ENCODE data around the gene CTDP1. TPM values are rescaled to one million over a fixed set of nuclear protein-coding genes. Genes with fewer than 3 reads are reported as not detected.
"Not testable (repeated sequence)": the region's sequence is repeated elsewhere in the genome, so short reads cannot be mapped to it uniquely, and the experiment has no call there.

The CTDP1 gene
- total RNA-seq, 1 donor from 2014 or later: 9.4 TPM

DNA sequence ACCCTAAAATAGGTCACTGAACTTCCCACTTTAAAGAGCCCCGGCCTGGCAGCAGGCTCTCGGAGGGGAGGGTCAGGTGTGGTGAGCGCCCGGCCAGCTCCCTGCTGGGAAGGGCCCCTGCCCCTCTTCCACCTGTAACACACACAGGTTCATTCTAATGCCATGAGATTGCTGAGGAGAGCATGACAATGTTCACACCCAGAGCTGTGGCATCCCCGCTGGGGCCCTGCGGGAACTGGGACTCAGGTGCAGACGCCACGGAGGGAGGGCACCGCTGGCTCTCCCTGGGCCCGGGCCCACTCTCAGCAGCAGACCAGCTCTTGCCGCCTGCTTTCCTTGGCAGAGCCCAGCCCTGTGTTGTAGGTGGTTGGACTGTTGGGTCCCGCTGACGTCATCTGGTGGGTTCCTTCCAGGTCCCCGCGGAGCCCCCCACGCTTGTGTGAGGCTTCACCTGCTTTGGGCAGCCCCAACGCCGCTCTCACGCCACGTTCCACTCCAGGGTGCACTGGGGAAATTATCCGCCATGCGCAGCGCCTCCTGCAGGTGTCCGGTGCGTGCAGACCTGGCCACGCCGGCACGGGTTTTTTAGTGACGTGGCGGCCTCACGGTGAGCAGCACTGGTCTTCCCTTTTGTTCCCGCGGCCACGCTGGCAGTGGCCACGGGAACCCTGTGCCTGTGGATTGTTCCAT is 67.7 kb downstream of the CTDP1 start:
- Histone ChIP-seq H3K4me3 (ENCODE audit: low read length in 3 of 3) (no peak overlapping the region), H3K4me1 (ENCODE audit: control insufficient read depth in 3 of 3, insufficient read depth in 3 of 3, low read length in 3 of 3) (no peaks in the 10 kb centered on the region), H3K9ac (ENCODE audit: low read depth in 1 of 3, low read length in 3 of 3) (no peak overlapping the region), H3K27ac (ENCODE audit: low read depth, low read length) (no peak overlapping the region), H3K9me3 (ENCODE audit: control insufficient read depth in 3 of 3, low read length in 3 of 3) (no peaks in the 10 kb centered on the region), H3K27me3 (ENCODE audit: control insufficient read depth in 3 of 3, insufficient read depth in 3 of 3, low read length in 3 of 3) (no peaks in the 10 kb centered on the region), H3K36me3 (ENCODE audit: control insufficient read depth in 3 of 3, insufficient read depth in 3 of 3, low read length in 3 of 3) (peaks cover 9 to 19% (median 10%) of the 10 kb centered on the region in 3 donors)

DNA sequence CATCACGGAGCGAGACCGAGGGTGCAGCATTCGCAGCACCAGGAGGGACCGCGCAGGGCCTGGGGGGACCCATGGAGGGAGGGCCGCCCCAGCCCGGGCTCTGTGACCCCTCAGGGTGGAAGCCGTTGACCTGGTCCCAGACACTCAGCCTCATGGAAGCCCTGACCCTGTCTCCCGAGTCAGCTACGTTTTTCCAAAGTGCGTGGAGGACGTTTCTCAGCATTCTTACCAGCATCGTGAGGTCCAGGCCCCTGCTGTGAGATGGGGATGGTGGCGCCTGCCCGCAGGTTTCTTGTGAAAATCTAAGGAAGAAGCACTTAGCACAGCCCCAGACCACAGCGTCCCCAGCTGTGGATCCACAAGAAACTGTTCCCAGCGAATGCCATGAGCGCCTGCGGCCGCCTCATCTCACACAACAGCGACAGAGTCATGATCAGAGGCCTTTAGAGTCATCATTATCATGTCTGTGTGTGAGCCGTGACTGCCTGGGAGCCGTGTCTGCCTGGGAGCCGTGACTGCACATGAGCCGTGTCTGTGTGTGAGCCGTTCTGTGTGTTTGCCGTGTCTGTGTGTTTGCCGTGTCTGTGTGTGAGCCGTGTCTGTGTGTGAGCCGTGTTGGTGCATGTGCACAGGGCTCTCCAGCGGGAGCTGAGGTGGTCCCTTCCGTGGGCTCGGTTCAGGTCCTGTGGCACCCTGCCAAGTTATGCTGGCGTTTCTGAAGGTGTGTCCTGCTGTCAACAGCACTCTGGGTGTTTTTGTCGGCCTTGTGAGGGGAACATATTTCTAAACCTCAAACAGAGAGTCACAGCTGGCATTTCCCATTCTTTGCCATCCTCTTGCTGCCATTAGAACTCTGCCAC is 68.9 kb downstream of the CTDP1 start:
- Histone ChIP-seq H3K9me3 (ENCODE audit: control insufficient read depth in 3 of 3, low read length in 3 of 3) (no peaks in the 10 kb centered on the region), H3K9ac (ENCODE audit: low read depth in 1 of 3, low read length in 3 of 3) (no peak overlapping the region), H3K27ac (ENCODE audit: low read depth, low read length) (no peak overlapping the region), H3K36me3 (ENCODE audit: control insufficient read depth in 3 of 3, insufficient read depth in 3 of 3, low read length in 3 of 3) (peaks cover 8 to 23% (median 9%) of the 10 kb centered on the region in 3 donors), H3K4me1 (ENCODE audit: control insufficient read depth in 3 of 3, insufficient read depth in 3 of 3, low read length in 3 of 3) (no peaks in the 10 kb centered on the region), H3K27me3 (ENCODE audit: control insufficient read depth in 3 of 3, insufficient read depth in 3 of 3, low read length in 3 of 3) (no peaks in the 10 kb centered on the region), H3K4me3 (ENCODE audit: low read length in 3 of 3) (no peak overlapping the region)

DNA sequence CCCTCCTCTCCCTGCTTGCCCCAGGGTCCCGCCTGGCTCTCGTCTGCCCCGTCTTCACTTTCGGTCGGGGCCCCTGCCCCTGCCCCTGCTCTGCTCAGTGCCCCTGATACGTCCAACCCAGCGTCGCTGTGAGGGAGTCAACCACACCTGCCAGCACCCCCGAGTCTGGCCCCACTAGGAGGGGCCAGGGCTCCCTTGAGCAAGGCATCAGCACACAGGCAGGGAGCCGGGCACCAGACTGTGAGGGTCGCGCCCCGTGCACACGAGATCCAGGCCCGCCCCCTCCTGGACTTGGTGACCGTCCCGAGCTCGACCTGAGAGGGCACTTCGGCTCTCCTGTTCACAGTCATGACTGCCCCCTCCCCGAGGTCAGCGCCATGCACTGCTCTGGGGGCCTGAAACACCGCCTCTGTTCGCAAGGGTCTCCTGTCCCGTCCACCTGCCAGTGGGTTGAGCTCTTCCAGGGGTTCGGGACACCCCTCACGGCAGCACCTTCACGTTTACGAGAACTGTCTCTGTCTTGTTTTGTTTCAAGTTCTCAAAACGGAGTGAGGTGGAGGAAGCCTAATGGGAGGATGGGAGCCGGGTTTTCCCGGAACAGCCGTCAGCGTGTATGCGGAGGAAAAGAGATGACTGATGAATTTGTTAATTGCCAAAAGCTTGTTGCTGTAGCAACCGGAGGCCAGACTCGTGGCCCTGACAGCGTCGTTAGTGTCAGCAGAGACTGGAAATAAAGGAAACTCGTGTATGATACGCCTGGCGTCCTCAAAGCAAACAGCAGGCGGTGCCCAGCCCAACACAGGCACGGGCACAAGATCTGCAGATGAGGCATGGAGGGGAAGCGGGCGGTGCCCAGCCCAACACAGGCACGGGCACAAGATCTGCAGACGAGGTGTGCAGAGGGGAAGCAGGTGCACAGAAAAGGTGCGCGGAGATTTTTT is 69.9 kb downstream of the CTDP1 start:
- Histone ChIP-seq H3K9me3 (ENCODE audit: control insufficient read depth in 3 of 3, low read length in 3 of 3) (no peaks in the 10 kb centered on the region), H3K36me3 (ENCODE audit: control insufficient read depth in 3 of 3, insufficient read depth in 3 of 3, low read length in 3 of 3) (peaks cover 18 to 27% (median 19%) of the 10 kb centered on the region in 3 donors), H3K27me3 (ENCODE audit: control insufficient read depth in 3 of 3, insufficient read depth in 3 of 3, low read length in 3 of 3) (no peaks in the 10 kb centered on the region), H3K27ac (ENCODE audit: low read depth, low read length) (no peak overlapping the region), H3K4me1 (ENCODE audit: control insufficient read depth in 3 of 3, insufficient read depth in 3 of 3, low read length in 3 of 3) (no peaks in the 10 kb centered on the region), H3K9ac (ENCODE audit: low read depth in 1 of 3, low read length in 3 of 3) (no peak overlapping the region), H3K4me3 (ENCODE audit: low read length in 3 of 3) (no peak overlapping the region)

DNA sequence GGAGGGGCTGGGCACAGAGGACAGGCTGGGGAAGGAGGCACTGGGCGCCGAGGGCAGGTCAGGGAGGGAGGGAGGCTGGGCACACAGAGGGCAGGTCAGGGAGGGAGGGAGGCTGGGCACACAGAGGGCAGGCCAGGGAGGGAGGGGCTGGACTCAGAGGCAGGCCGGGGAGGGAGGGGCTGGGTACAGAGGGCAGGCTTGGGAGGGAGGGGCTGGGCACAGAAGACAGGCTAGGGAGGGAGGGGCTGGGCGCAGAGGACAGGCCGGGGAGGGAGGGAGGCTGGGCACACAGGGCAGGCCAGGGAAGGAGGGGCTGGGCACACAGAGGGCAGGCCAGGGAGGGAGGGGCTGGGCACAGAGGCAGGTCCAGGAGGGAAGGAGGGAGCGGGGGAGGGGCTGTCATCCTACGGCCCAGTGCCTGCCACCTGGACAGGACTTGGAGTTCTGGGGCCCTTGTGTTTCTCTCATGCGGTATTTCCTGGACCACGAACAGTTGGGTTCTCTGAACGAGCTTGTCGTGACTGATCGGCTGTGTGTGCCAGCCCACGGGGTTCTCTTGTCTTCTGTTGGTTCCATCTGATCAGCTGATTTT is 71.5 kb downstream of the CTDP1 start:
- H3K36me3 ChIP-seq (ENCODE audit: control insufficient read depth in 3 of 3, insufficient read depth in 3 of 3, low read length in 3 of 3): peaks cover 24 to 35% (median 29%) of the 10 kb centered on the region in 3 donors
- no peak overlapping the region for H3K4me3 ChIP-seq (ENCODE audit: low read length in 3 of 3)
- no peaks in the 10 kb centered on the region for H3K27me3 ChIP-seq (ENCODE audit: control insufficient read depth in 3 of 3, insufficient read depth in 3 of 3, low read length in 3 of 3)
- H3K9me3 ChIP-seq (ENCODE audit: control insufficient read depth in 3 of 3, low read length in 3 of 3): no peaks in the 10 kb centered on the region
- no peak overlapping the region for H3K9ac ChIP-seq (ENCODE audit: low read depth in 1 of 3, low read length in 3 of 3)
- no peaks in the 10 kb centered on the region for H3K4me1 ChIP-seq (ENCODE audit: control insufficient read depth in 3 of 3, insufficient read depth in 3 of 3, low read length in 3 of 3)
- H3K27ac ChIP-seq (ENCODE audit: low read depth, low read length): no peak overlapping the region

DNA sequence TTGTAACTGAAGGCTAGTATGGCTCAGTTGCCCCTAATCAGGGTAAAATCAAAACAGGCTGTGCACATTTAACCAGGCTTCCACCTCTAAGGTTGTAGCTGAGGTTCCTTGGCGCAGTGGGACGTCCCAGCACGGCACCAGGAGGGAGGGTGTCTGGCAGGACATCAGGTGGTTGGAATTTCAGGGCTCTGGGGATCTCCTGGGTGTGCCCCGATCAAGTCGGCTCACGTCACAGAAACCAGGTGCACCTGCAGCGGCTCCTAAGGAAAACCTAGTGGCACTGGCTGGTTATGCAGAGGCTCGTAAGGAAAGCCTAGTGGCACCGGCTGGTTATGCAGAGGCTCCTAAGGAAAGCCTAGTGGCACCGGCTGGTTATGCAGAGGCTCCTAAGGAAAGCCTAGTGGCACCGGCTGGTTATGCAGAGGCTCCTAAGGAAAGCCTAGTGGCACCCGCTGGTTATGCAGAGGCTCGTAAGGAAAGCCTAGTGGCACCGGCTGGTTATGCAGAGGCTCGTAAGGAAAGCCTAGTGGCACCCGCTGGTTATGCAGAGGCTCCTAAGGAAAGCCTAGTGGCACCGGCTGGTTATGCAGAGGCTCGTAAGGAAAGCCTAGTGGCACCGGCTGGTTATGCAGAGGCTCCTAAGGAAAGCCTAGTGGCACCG is 72.4 kb downstream of the CTDP1 start:
- H3K9ac ChIP-seq (ENCODE audit: low read depth in 1 of 3, low read length in 3 of 3); H3K9me3 ChIP-seq (ENCODE audit: control insufficient read depth in 3 of 3, low read length in 3 of 3); H3K27me3 ChIP-seq (ENCODE audit: control insufficient read depth in 3 of 3, insufficient read depth in 3 of 3, low read length in 3 of 3); H3K27ac ChIP-seq (ENCODE audit: low read depth, low read length); H3K4me1 ChIP-seq (ENCODE audit: control insufficient read depth in 3 of 3, insufficient read depth in 3 of 3, low read length in 3 of 3); H3K4me3 ChIP-seq (ENCODE audit: low read length in 3 of 3): not testable (repeated sequence)
- peaks cover 20 to 31% (median 29%) of the 10 kb centered on the region in 3 donors for H3K36me3 ChIP-seq (ENCODE audit: control insufficient read depth in 3 of 3, insufficient read depth in 3 of 3, low read length in 3 of 3)

DNA sequence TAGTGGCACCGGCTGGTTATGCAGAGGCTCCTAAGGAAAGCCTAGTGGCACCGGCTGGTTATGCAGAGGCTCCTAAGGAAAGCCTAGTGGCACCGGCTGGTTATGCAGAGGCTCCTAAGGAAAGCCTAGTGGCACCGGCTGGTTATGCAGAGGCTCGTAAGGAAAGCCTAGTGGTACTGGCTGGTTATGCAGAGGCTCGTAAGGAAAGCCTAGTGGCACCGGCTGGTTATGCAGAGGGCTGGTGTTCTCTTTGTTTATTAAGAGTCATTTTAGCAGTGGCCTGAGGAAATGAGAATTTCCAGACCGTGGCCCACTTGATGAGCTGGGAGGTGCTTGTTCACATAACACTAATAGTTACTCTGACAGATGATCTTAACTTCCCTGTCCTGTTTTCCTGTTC is 73.3 kb downstream of the CTDP1 start:
- not testable (repeated sequence) for H3K9ac ChIP-seq (ENCODE audit: low read depth in 1 of 3, low read length in 3 of 3); H3K4me1 ChIP-seq (ENCODE audit: control insufficient read depth in 3 of 3, insufficient read depth in 3 of 3, low read length in 3 of 3); H3K27ac ChIP-seq (ENCODE audit: low read depth, low read length); H3K4me3 ChIP-seq (ENCODE audit: low read length in 3 of 3); H3K9me3 ChIP-seq (ENCODE audit: control insufficient read depth in 3 of 3, low read length in 3 of 3); H3K27me3 ChIP-seq (ENCODE audit: control insufficient read depth in 3 of 3, insufficient read depth in 3 of 3, low read length in 3 of 3)
- peaks cover 20 to 27% (median 25%) of the 10 kb centered on the region in 3 donors for H3K36me3 ChIP-seq (ENCODE audit: control insufficient read depth in 3 of 3, insufficient read depth in 3 of 3, low read length in 3 of 3)

DNA sequence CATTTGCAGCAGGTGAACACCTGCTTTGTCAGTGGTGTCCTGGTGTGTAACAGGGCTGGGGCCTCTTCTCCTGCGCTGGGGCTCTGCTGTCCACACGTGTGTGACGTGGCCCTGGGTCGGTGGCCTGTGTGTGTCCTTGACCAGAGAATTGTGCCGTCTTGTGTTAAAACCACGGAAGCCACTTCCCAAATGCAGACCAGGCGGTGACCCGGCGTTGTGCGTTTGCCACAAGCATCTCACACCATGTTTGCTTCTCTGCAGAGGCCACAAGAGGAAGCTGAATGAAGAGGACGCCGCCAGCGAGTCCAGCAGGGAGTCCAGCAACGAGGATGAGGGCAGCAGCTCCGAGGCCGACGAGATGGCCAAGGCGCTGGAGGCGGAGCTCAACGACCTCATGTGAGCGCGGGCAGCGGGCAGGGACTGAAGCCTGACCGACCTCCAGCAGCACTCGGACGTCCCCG is 73.8 kb downstream of the CTDP1 start:
- no peaks in the 10 kb centered on the region for H3K9me3 ChIP-seq (ENCODE audit: control insufficient read depth in 3 of 3, low read length in 3 of 3)
- H3K27me3 ChIP-seq (ENCODE audit: control insufficient read depth in 3 of 3, insufficient read depth in 3 of 3, low read length in 3 of 3): no peaks in the 10 kb centered on the region
- no peak overlapping the region for H3K9ac ChIP-seq (ENCODE audit: low read depth in 1 of 3, low read length in 3 of 3)
- H3K4me1 ChIP-seq (ENCODE audit: control insufficient read depth in 3 of 3, insufficient read depth in 3 of 3, low read length in 3 of 3): peaks cover 0 to 2% (median 0%) of the 10 kb centered on the region in 3 donors
- H3K27ac ChIP-seq (ENCODE audit: low read depth, low read length): no peak overlapping the region
- H3K4me3 ChIP-seq (ENCODE audit: low read length in 3 of 3): no peak overlapping the region
- H3K36me3 ChIP-seq (ENCODE audit: control insufficient read depth in 3 of 3, insufficient read depth in 3 of 3, low read length in 3 of 3): peaks cover 20 to 26% (median 25%) of the 10 kb centered on the region in 3 donors

DNA sequence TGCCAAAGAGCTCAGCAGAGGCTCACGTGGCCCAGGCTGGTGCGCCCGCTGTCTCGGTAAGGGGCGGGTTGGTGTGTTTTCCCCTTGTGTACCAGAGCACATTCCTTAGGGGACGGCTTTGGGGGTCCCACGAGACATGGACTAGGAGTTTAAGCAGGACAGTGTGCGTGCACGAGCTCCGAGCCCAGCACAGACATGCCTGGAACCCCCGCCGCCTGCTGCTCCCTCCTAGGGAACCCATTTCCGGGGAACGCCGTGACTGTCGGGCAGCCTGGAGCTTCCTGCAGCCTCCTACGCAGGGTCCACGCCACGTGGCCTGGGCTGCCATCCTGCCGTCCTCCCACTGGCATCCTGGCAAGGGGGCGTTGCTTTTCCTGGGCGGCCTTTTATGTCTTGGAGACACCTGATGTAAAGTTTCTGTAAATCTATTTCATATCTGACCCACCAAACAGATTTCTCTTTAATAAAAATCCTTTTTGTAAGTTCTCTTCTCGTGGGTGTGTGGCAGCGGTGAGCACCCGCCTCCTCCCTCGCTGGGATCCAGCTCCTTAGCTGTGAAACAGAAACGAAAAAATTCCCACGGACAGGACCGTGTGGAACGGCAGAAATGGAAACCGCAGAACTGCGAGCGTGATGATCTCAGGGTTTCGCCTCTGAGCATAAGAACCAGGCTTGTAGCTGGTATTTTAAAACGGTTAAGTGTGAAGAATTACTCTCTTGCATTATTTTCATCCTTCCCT is 74.6 kb downstream of the CTDP1 start:
- no peak overlapping the region for H3K4me3 ChIP-seq (ENCODE audit: low read length in 3 of 3)
- no peak overlapping the region for H3K27ac ChIP-seq (ENCODE audit: low read depth, low read length)
- H3K9me3 ChIP-seq (ENCODE audit: control insufficient read depth in 3 of 3, low read length in 3 of 3): no peaks in the 10 kb centered on the region
- no peak overlapping the region for H3K9ac ChIP-seq (ENCODE audit: low read depth in 1 of 3, low read length in 3 of 3)
- H3K36me3 ChIP-seq (ENCODE audit: control insufficient read depth in 3 of 3, insufficient read depth in 3 of 3, low read length in 3 of 3): peaks cover 18 to 26% (median 25%) of the 10 kb centered on the region in 3 donors
- no peaks in the 10 kb centered on the region for H3K27me3 ChIP-seq (ENCODE audit: control insufficient read depth in 3 of 3, insufficient read depth in 3 of 3, low read length in 3 of 3)
- H3K4me1 ChIP-seq (ENCODE audit: control insufficient read depth in 3 of 3, insufficient read depth in 3 of 3, low read length in 3 of 3): peaks cover 0 to 2% (median 0%) of the 10 kb centered on the region in 3 donors
